T47D (cell line): ENCODE data around the gene PIP5K1C.
A peak's percentile ranks its signal among the peaks of the same experiment; 100 is the strongest.

Experiments used
- DNase-seq, 2 experiments: peaks; one replicate each; pipeline versions ENCODE4 v3.0.0 to v3.0.0-alpha.2; 2011 to 2012; ENCODE audit warnings: low read depth in 1 of 2, low spot score in 1 of 2
- JUND ChIP-seq: IDR thresholded peaks from 2 replicates; pipeline ENCODE4 v1.6.1; 2012; ENCODE audit warnings: low read depth
- in situ Hi-C: cut with HindIII; loops from 2 replicates; pipeline ENCODE4 v1.10.0; 2016; ENCODE audit warnings: low sequenced_read_pairs, low pct_unique_long_range_greater_than_20kb

The PIP5K1C gene

GRCh38 chr19:3716147-3716668 lies 15.9 kb upstream of the PIP5K1C start:
- no peak for DNase-seq
- TF ChIP-seq JUND = no peak
- in situ Hi-C loops = no loop called here

- in situ Hi-C loops = no loop called here
- peak in 1 of 2 experiments; percentile 80 for DNase-seq
- TF ChIP-seq JUND = no peak
These were observed 12.7 kb upstream of the PIP5K1C start for GRCh38 chr19:3712663-3713611.

GRCh38 chr19:3710265-3710812 lies 10.1 kb upstream of the PIP5K1C start:
- TF ChIP-seq JUND = no peak

GRCh38 chr19:3708207-3708931 lies 8.1 kb upstream of the PIP5K1C start, which contains the start of gene TJP3:
TJP3 (plus strand) TSS chr19:3708384; CDS start chr19:3728433, 20,049 bp downstream.
- in situ Hi-C loops = no loop called here
- DNase-seq = peak; percentile 69 to 86
- TF ChIP-seq JUND = no peak

More at GRCh38 chr19:3710265-3710812, 10.1 kb upstream of the PIP5K1C start:
- peak in 1 of 2 experiments; percentile 91 for DNase-seq
- in situ Hi-C loops = no loop called here

GRCh38 chr19:3707868-3708206 lies 7.6 kb upstream of the PIP5K1C start:
- no peak for TF ChIP-seq JUND
- in situ Hi-C loops = no loop called here
- no peak for DNase-seq

- no peak for TF ChIP-seq JUND
- DNase-seq = no peak
- in situ Hi-C loops = no loop called here
These were observed 932 bp upstream of the PIP5K1C start for GRCh38 chr19:3701200-3701599.

- no peak for TF ChIP-seq JUND
- DNase-seq = no peak
- in situ Hi-C loops = no loop called here
These were observed 477 bp downstream of the PIP5K1C start for GRCh38 chr19:3699741-3700241.

- no peak for DNase-seq
- TF ChIP-seq JUND = no peak
- in situ Hi-C loops = no loop called here
These were observed 1.1 kb downstream of the PIP5K1C start for GRCh38 chr19:3698974-3699740.

GRCh38 chr19:3698386-3698950 lies 1.8 kb downstream of the PIP5K1C start:
- in situ Hi-C loops = no loop called here
- no peak for TF ChIP-seq JUND
- DNase-seq = no peak

GRCh38 chr19:3697671-3698385 lies 2.4 kb downstream of the PIP5K1C start:
- DNase-seq = no peak
- no peak for TF ChIP-seq JUND
- in situ Hi-C loops = no loop called here

GRCh38 chr19:3697094-3697493 lies 3.2 kb downstream of the PIP5K1C start:
- in situ Hi-C loops = no loop called here
- no peak for DNase-seq
- TF ChIP-seq JUND = no peak
